ENCODE results near the gene FAM81A. TPM values are rescaled to one million over a fixed set of nuclear protein-coding genes. Genes with fewer than 3 reads are reported as not detected.

FAM81A gene
- total RNA-seq, 4 donors from 2014 or later = 0.80 to 8.4 (median 4.6) TPM; not detected in 1

DNA sequence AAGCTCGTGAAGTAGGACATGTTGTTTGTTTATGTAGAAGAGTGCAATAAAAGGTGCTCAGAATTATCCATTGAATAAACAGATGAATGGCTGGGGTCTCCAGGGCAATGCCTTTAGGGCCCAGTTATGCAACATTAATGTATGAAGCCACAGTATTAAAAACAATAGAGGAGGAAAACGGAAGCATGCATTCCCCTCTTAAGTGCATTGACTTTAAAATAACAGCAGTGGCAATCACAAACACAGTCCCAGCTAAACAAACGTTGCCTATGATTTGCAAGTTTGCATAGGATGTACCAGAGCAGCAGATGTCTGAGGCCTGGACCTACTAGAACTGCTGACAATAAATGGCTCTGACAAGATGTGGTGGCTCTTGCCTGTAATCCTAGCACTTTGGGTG is 113.0 kb downstream of the FAM81A start:
- H3K4me3 ChIP-seq = no peak overlapping the region
- in situ Hi-C loops (cut with MboI; ENCODE audit: low pct_ligation_motif_present in 1 of 4, low pct_unique_long_range_greater_than_20kb in 1 of 4, low sequenced_read_pairs in 3 of 4) = no loop called here
- TF ChIP-seq POLR2AphosphoS5 (IDR thresholded peaks at IDR 0.05) (no peak), EP300 (IDR thresholded peaks at IDR 0.05; ENCODE audit: low read depth) (no peak), POLR2A (IDR thresholded peaks at IDR 0.05) (no peak)
- TF ChIP-seq, protein P1, sequence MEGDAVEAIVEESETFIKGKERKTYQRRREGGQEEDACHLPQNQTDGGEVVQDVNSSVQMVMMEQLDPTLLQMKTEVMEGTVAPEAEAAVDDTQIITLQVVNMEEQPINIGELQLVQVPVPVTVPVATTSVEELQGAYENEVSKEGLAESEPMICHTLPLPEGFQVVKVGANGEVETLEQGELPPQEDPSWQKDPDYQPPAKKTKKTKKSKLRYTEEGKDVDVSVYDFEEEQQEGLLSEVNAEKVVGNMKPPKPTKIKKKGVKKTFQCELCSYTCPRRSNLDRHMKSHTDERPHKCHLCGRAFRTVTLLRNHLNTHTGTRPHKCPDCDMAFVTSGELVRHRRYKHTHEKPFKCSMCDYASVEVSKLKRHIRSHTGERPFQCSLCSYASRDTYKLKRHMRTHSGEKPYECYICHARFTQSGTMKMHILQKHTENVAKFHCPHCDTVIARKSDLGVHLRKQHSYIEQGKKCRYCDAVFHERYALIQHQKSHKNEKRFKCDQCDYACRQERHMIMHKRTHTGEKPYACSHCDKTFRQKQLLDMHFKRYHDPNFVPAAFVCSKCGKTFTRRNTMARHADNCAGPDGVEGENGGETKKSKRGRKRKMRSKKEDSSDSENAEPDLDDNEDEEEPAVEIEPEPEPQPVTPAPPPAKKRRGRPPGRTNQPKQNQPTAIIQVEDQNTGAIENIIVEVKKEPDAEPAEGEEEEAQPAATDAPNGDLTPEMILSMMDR (IDR thresholded peaks at IDR 0.05) = no peak
- no peaks in the 10 kb centered on the region for H3K9me3 ChIP-seq
- no peaks in the 10 kb centered on the region for H3K27me3 ChIP-seq
- no peaks in the 10 kb centered on the region for H3K36me3 ChIP-seq
- WGBS, 2 donors (ENCODE audit: low coverage in 1 of 2) = 29 to 32% methylated on average over 3 of the region's 3 CpGs
- peak overlapping the region; percentile 83 to 89 (median 84) for H3K27ac ChIP-seq
- intact Hi-C loops (cut with DNase I; ENCODE audit: low total_unique reads) = no loop called here
- no peak for DNase-seq
- H3K4me1 ChIP-seq = peaks cover 0 to 57% (median 33%) of the 10 kb centered on the region in 4 donors

DNA sequence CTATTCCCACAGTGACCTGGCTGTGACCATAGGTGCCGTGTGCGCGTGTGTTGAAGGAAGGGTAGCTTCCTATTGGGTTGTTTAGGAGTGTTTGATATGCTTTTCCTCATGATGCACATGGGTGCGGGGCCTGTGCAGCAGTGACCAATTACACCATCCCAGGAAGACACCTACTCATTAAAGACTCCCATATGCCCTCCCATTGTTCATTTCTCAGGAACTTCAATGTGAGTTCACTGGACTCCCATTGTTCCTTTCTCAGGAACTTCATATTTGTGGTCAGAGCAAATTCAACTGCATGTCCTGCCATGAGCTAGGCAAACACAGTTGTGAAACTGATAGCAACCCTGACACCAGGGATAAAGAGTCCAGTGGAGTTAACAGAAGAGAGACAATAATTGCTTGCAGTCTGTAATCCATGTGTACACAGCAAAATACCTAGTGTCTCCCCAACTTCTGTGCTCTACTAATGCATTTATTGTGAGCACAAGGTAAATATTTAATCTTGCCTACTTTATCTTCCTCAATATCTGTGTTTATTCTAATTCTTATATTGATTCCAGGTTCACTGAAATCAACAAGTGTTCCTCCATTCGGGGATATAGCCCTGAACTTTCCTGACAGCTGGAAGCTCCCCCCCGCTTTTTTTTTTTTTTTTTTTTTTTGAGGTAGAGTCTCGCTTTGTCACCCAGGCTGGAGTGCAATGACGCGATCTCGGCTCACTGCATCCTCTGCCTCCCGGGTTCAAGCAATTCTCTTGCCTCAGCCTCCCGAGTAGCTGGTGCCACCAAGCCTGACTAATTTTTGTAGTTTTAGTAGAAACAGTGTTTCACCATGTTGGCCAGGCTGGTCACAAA is 116.1 kb downstream of the FAM81A start:
- Histone ChIP-seq H3K4me1 (peaks cover 0 to 48% (median 17%) of the 10 kb centered on the region in 4 donors), H3K27me3 (no peaks in the 10 kb centered on the region), H3K9me3 (no peaks in the 10 kb centered on the region), H3K4me3 (no peak overlapping the region), H3K27ac (peak overlapping the region; percentile 61 to 75 (median 70)), H3K36me3 (no peaks in the 10 kb centered on the region)
- no peak for DNase-seq
- WGBS, 2 donors (ENCODE audit: low coverage in 1 of 2) = 91 to 92% methylated on average over 5 to 12 of the region's 12 CpGs
- TF ChIP-seq EP300 (IDR thresholded peaks at IDR 0.05; ENCODE audit: low read depth) (no peak), POLR2AphosphoS5 (IDR thresholded peaks at IDR 0.05) (no peak), POLR2A (IDR thresholded peaks at IDR 0.05) (no peak)
- TF ChIP-seq, protein P1 (IDR thresholded peaks at IDR 0.05) = no peak
- in situ Hi-C loops (cut with MboI; ENCODE audit: low pct_ligation_motif_present in 1 of 4, low pct_unique_long_range_greater_than_20kb in 1 of 4, low sequenced_read_pairs in 3 of 4) (no loop called here), intact Hi-C loops (cut with DNase I; ENCODE audit: low total_unique reads) (no loop called here)

DNA sequence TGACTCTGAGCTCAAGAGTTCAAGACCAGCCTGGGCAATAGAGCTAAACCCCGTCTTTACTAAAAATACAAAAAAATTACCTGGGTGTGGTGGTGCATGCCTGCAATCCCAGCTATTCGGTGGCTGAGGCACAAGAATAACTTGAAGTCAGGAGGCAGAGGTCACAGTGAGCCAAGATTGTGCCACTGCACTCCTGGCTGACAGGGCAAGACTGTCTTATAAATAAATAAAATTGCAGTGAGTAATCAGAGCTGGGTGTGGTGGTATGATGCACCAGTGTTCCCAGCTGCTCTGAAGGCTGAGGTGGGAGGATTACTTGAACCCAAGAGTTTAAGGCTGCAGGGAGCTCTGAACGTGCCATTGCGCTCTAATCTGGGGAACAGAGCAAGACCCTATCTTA is 117.7 kb downstream of the FAM81A start:
- intact Hi-C loops (cut with DNase I; ENCODE audit: low total_unique reads) = no loop called here
- Histone ChIP-seq H3K27me3 (no peaks in the 10 kb centered on the region), H3K9me3 (no peaks in the 10 kb centered on the region), H3K36me3 (no peaks in the 10 kb centered on the region), H3K4me1 (peaks cover 0 to 35% (median 10%) of the 10 kb centered on the region in 4 donors), H3K4me3 (no peak overlapping the region), H3K27ac (peak overlapping the region; percentile 61 to 75 (median 71))
- TF ChIP-seq, protein P1 (IDR thresholded peaks at IDR 0.05) = no peak
- TF ChIP-seq POLR2AphosphoS5 (IDR thresholded peaks at IDR 0.05) = peak in 2 of 3 donors; percentile 54 to 59
- peak; percentile 67 for DNase-seq
- WGBS, 2 donors (ENCODE audit: low coverage in 1 of 2) = 71% methylated on average over 2 to 4 of the region's 4 CpGs
- in situ Hi-C loops (cut with MboI; ENCODE audit: low pct_ligation_motif_present in 1 of 4, low pct_unique_long_range_greater_than_20kb in 1 of 4, low sequenced_read_pairs in 3 of 4) = no loop called here

DNA sequence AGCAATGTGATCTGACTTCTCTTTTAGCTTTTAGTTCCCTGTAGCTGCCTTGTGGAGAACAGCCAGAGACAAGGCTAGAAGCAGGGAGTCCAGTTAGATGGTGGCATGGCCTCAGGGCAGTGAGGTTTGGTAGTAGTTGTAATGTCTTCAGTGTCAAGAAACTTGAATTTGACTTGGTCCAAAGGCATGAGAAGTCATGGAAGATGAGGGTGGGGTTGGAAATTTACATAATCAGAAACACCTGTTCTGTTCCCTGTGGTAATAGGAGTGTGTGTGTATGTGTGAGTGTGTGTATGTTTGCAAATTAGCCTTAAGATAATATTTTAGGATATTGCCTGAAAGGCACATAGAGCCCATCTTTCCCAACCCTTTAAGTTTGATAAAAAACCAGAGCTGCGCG is 118.4 kb downstream of the FAM81A start:
- intact Hi-C loops (cut with DNase I; ENCODE audit: low total_unique reads) = no loop called here
- no peak overlapping the region for H3K4me3 ChIP-seq
- no peak for TF ChIP-seq EP300 (IDR thresholded peaks at IDR 0.05; ENCODE audit: low read depth)
- TF ChIP-seq, protein P1 (IDR thresholded peaks at IDR 0.05) = no peak
- TF ChIP-seq POLR2AphosphoS5 (IDR thresholded peaks at IDR 0.05) = no peak
- no peak for TF ChIP-seq POLR2A (IDR thresholded peaks at IDR 0.05)
- WGBS, 2 donors (ENCODE audit: low coverage in 1 of 2) = 97 to 100% methylated on average over 1 to 2 of the region's 2 CpGs
- H3K27ac ChIP-seq = peak overlapping the region; percentile 61 to 75 (median 71)
- H3K27me3 ChIP-seq = no peaks in the 10 kb centered on the region
- in situ Hi-C loops (cut with MboI; ENCODE audit: low pct_ligation_motif_present in 1 of 4, low pct_unique_long_range_greater_than_20kb in 1 of 4, low sequenced_read_pairs in 3 of 4) = no loop called here
- H3K36me3 ChIP-seq = no peaks in the 10 kb centered on the region
- DNase-seq = no peak
- peaks cover 0 to 28% (median 5%) of the 10 kb centered on the region in 4 donors for H3K4me1 ChIP-seq
- H3K9me3 ChIP-seq = no peaks in the 10 kb centered on the region

Data from transverse colon (tissue), 4 donors.